Prostate gland (tissue), 2 donors: ENCODE data around the gene ARHGAP44. TPM values are rescaled to one million over a fixed set of nuclear protein-coding genes. Genes with fewer than 3 reads are reported as not detected.

ENCODE experiments used
- DNase-seq: peaks from one replicate; pipeline ENCODE4 v3.0.0-alpha.2; 2019; ENCODE audit warnings: low spot score
- H3K27ac ChIP-seq, 2 donors: fragments of 200-600 bp; sonication (generic); 2 replicates each; pipeline ENCODE4 v1.5.1; 2017 to 2019
- H3K27me3 ChIP-seq: fragments of 200-600 bp; sonication (generic); replicated peaks from 2 replicates; pipeline ENCODE4 v1.5.1; 2019; ENCODE audit not compliant: insufficient read depth
- H3K36me3 ChIP-seq, 2 donors: fragments of 200-600 bp; sonication (generic); 1 replicate in 1 of 2; 2 replicates in 1 of 2; pipeline versions ENCODE4 v1.5.1 to v1.8.1; 2017 to 2019
- H3K4me1 ChIP-seq: fragments of 200-600 bp; sonication (generic); replicated peaks from 2 replicates; pipeline ENCODE4 v1.5.1; 2019
- H3K4me3 ChIP-seq, 2 donors: fragments of 200-600 bp; sonication (generic); 2 replicates each; pipeline ENCODE4 v1.5.1; 2017 to 2019
- H3K9me3 ChIP-seq: fragments of 200-600 bp; sonication (generic); 2 replicates; pipeline ENCODE4 v1.5.1; 2017
- POLR2A ChIP-seq: fragments of 450-650 bp; IDR thresholded peaks from one replicate; pipeline ENCODE4 v1.6.1; 2016; ENCODE audit warnings: antibody characterized with exemption, mild to moderate bottlenecking
- POLR2AphosphoS5 ChIP-seq: sonication (generic); formaldehyde crosslinking; IDR thresholded peaks from one replicate; pipeline ENCODE4 v1.6.1; 2017; ENCODE audit warnings: antibody characterized with exemption
- WGBS: methylation state at CpG from one replicate; pipeline ENCODE4 v1.1.5; 2018; 5-methylcytosine and 5-hydroxymethylcytosine counted together
- intact Hi-C: fragments of 100-400 bp; cut with DNase I; formaldehyde crosslinking; loops from one replicate; pipeline ENCODE4 v1.14.2; 2022
- total RNA-seq, 2 donors: library from RNA; depleted of rRNA; stranded (reverse); fragments of >200 nt; gene quantifications; one replicate each; pipeline ENCODE4 v1.1.0, GENCODE V29; 2016
- TF ChIP-seq, protein P1 (sequence below), 4 experiments: fragments of 200-600 bp in 2 of 4; fragments of 450-650 bp in 2 of 4; sonication (generic) in 2 of 4; IDR thresholded peaks; 1 replicate in 3 of 4; 2 replicates in 1 of 4; pipeline ENCODE4 v1.5.1; 2016 to 2019; ENCODE audit warnings: antibody characterized with exemption in 4 of 4, mild to moderate bottlenecking in 2 of 4, moderate library complexity in 2 of 4

ARHGAP44 gene
- total RNA-seq, 2 donors from 2014 or later, result 7.5 to 15.7 TPM

GRCh38 chr17:12953156-12953555 lies 163.9 kb downstream of the ARHGAP44 start:
- no peak overlapping the region for H3K4me3 ChIP-seq
- intact Hi-C loops, result no loop called here
- no peak overlapping the region for H3K27ac ChIP-seq
- no peaks in the 10 kb centered on the region for H3K9me3 ChIP-seq
- no peaks in the 10 kb centered on the region for H3K36me3 ChIP-seq
- DNase-seq, result no peak
- no peaks in the 10 kb centered on the region for H3K4me1 ChIP-seq
- no peaks in the 10 kb centered on the region for H3K27me3 ChIP-seq
- no peak for TF ChIP-seq POLR2A
- TF ChIP-seq POLR2AphosphoS5, result no peak
- TF ChIP-seq, protein P1, sequence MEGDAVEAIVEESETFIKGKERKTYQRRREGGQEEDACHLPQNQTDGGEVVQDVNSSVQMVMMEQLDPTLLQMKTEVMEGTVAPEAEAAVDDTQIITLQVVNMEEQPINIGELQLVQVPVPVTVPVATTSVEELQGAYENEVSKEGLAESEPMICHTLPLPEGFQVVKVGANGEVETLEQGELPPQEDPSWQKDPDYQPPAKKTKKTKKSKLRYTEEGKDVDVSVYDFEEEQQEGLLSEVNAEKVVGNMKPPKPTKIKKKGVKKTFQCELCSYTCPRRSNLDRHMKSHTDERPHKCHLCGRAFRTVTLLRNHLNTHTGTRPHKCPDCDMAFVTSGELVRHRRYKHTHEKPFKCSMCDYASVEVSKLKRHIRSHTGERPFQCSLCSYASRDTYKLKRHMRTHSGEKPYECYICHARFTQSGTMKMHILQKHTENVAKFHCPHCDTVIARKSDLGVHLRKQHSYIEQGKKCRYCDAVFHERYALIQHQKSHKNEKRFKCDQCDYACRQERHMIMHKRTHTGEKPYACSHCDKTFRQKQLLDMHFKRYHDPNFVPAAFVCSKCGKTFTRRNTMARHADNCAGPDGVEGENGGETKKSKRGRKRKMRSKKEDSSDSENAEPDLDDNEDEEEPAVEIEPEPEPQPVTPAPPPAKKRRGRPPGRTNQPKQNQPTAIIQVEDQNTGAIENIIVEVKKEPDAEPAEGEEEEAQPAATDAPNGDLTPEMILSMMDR (IDR thresholded peaks at IDR 0.05), result no peak
- WGBS, result 97% methylated on average over 13 of the region's 13 CpGs

GRCh38 chr17:12955521-12955920 lies 166.2 kb downstream of the ARHGAP44 start:
- intact Hi-C loops, result no loop called here
- TF ChIP-seq POLR2A, result no peak
- no peak for TF ChIP-seq POLR2AphosphoS5
- TF ChIP-seq, protein P1 (IDR thresholded peaks at IDR 0.05), result no peak
- DNase-seq, result no peak
- whole genome bisulfite sequencing, result 90% methylated on average over 5 of the region's 5 CpGs
- Histone ChIP-seq H3K4me3 (no peak overlapping the region), H3K27me3 (no peaks in the 10 kb centered on the region), H3K9me3 (no peaks in the 10 kb centered on the region), H3K36me3 (no peaks in the 10 kb centered on the region), H3K27ac (no peak overlapping the region), H3K4me1 (no peaks in the 10 kb centered on the region)

DNA sequence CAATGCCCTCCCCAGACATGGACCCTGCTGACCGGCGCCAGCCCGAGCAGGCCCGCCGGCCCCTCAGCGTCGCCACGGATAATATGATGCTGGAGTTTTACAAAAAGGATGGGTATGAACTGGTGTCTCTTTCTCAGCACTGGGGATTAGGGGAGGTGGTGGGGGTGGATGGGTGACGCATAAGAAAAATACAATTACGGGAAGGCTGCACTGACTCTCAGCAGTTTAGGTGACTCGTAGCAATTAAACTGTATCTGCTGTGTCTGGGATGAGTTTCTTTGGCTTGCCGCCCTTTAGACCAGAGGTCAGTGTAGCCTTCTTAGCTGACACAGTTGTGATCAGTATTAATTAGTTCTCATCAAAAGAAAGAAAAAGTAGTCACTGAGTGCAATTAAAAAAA lies 169.5 kb downstream of the ARHGAP44 start:
- 91% methylated on average over 12 of the region's 12 CpGs for WGBS
- TF ChIP-seq POLR2AphosphoS5 (no peak), POLR2A (no peak)
- TF ChIP-seq, protein P1 (IDR thresholded peaks at IDR 0.05), result no peak
- intact Hi-C loops, result no loop called here
- DNase-seq, result no peak
- Histone ChIP-seq H3K9me3 (no peaks in the 10 kb centered on the region), H3K27me3 (no peaks in the 10 kb centered on the region), H3K36me3 (no peaks in the 10 kb centered on the region), H3K4me1 (no peaks in the 10 kb centered on the region), H3K4me3 (no peak overlapping the region), H3K27ac (no peak overlapping the region)

DNA sequence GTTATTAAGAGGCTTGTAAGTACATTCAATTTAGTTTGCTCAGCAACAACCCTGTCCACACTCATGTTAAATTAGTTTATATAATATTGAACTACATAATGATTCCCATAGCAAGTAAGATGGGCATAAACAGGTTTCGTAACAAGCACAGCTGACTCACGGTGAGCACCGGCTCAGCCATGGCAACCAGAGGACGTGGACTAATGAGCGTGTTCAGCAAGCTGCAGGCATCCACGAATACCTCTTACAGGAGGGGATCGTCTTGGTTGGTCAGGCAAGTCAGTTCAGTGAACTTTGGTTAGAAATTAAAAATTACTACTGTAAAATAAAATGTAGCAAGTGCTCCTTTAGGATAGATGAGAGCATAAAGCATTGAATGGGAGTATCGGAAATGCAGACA lies 170.1 kb downstream of the ARHGAP44 start:
- DNase-seq, result no peak

DNA sequence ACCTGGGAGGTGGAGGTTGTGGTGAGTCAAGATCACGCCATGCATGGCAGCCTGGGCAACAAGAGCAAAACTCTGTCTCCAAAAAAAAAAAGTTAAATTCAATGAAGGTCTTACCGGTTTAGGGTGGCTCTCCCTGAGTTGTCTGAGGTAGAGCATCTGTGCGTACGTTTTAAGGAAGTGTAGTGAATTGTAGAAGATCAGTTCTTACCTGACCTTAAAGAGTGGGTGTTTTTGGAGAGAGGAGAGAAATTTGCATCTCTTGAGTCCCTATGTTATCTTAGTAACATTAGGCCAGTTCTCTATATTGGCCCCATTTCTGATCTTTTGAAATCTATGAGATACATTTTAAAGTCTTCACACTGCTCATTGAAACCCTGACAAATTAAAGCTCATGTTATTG lies 172.4 kb downstream of the ARHGAP44 start:
- intact Hi-C loops, result loop anchor here (10.0 kb wide), 1 partner anchor 67 kb away; no protein-coding TSS in a partner anchor
- Histone ChIP-seq H3K27ac (no peak overlapping the region), H3K27me3 (no peaks in the 10 kb centered on the region), H3K4me1 (no peaks in the 10 kb centered on the region), H3K4me3 (no peak overlapping the region), H3K36me3 (no peaks in the 10 kb centered on the region), H3K9me3 (no peaks in the 10 kb centered on the region)
- WGBS, result 97% methylated on average over 4 of the region's 4 CpGs
- no peak for DNase-seq
- TF ChIP-seq POLR2AphosphoS5, result no peak

More for the DNA sequence above, 170.1 kb downstream of the ARHGAP44 start:
- Histone ChIP-seq H3K9me3 (no peaks in the 10 kb centered on the region), H3K4me3 (no peak overlapping the region), H3K36me3 (no peaks in the 10 kb centered on the region), H3K4me1 (no peaks in the 10 kb centered on the region), H3K27ac (no peak overlapping the region), H3K27me3 (no peaks in the 10 kb centered on the region)
- 92% methylated on average over 8 of the region's 8 CpGs for WGBS
- intact Hi-C loops, result no loop called here
- TF ChIP-seq, protein P1 (IDR thresholded peaks at IDR 0.05), result no peak
- TF ChIP-seq POLR2A, result no peak
- TF ChIP-seq POLR2AphosphoS5, result no peak
